Measurements from ENCODE around the gene PPP1R37. TPM values are rescaled to one million over a fixed set of nuclear protein-coding genes. Genes with fewer than 3 reads are reported as not detected.

PPP1R37 gene
- total RNA-seq, 1 donor from 2014 or later, result 20.3 TPM

DNA sequence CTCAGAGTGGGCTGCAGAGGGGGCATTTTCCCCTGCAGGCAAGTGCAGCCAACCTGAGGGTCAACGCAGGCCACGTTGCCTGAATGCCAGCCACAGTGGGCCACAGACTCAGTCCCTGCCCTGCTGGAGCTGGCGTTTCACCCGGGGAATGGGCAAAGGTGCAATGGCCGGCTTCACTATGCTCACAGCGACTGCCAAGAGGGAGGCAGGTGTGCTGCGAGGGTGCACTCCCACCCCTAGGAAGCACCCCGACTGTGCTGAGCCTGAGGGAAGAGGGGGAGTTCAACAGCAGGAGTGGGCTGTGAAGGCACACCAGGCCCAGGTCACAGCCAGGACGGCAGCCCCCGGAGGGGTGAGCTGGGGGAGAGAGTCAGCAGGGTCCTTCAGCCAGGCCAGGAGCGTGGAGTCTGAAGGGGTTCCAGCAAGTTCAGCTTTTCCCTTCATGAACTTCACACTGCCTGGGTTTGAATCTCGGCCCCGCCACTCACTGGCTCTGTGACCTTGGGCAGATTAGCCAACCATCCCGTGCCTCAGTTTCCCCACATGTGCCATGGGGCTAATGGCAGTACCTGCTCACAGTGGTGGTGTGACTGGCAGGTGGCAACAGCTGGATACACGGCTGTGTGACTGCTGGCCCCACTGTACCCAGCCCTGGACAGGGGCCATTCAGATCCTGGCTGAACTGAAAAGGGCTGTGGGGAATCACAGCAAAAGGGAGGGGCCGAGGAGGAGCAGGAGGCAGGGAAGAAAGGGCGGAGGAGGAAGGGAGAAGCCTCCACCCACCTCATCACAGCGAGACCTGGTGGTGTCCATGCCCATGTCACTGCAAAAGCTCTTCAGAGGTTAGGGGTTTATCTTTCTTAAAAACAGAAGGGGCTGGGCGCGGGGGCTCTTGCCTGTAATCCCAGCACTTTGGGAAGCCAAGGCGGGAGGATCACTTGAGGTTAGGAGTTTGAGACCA, 77.4 kb downstream of the PPP1R37 start:
- H3K27ac Mint-ChIP-seq, result peak overlapping the region; percentile 96
- no peaks in the 10 kb centered on the region for H3K9me3 Mint-ChIP-seq
- intact Hi-C loops (cut with micrococcal nuclease), result no loop called here

DNA sequence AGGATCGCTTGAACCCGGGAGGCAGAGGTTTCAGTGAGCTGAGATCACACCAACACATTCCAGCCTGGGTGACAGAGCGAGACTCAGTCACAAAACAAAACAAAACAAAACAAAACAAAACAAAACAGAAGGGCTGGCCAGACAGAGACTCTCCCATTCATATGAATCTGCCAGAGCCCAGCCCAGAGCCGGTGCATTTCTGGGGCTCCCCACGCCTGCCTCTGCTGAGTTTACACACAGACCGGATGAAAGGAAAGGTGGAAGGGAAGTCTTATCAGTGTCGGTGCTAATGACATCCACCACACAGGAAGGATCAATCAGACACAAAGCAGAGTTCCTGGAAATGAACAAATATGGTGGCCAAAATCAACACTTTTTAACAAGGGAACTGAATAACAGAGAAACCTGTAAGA, 78.2 kb downstream of the PPP1R37 start:
- Mint-ChIP-seq H3K9me3 (no peaks in the 10 kb centered on the region), H3K4me1 (peaks cover 29% of the 10 kb centered on the region), H3K36me3 (ENCODE audit: low read depth) (peaks cover 1% of the 10 kb centered on the region), H3K4me3 (peak overlapping the region; percentile 82), H3K27ac (peak overlapping the region; percentile 96), H3K27me3 (no peaks in the 10 kb centered on the region)
- intact Hi-C loops (cut with micrococcal nuclease), result no loop called here
- peak; percentile 89 for DNase-seq

More for the DNA sequence above, 77.4 kb downstream of the PPP1R37 start:
- no peak for DNase-seq
- Mint-ChIP-seq H3K27me3 (no peaks in the 10 kb centered on the region), H3K36me3 (ENCODE audit: low read depth) (peaks cover 1% of the 10 kb centered on the region), H3K4me3 (peak overlapping the region; percentile 82), H3K4me1 (peaks cover 29% of the 10 kb centered on the region)

DNA sequence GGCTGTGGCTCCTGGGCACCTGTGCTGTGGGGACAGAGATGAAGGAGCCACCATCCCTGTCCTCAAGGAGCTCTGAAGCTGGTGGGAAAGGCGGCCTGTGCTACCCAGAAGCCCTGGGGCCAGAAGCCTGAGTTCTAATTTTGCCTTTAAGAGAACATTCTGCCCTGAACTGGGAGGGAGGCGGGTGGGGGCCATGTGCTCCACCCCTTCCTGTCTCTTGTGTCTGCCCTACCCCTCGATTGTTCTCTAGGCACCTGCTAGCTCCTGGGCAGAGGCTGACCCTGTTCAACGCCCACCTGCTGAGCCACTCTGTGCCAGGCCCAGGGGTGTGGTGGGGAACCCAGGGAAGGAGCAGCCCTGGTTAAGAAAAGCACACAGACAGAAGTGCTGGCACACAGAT, 79.2 kb downstream of the PPP1R37 start:
- Mint-ChIP-seq H3K9me3 (no peaks in the 10 kb centered on the region), H3K27ac (peak overlapping the region; percentile 74), H3K36me3 (ENCODE audit: low read depth) (no peaks in the 10 kb centered on the region), H3K4me3 (peak overlapping the region; percentile 43), H3K27me3 (no peaks in the 10 kb centered on the region), H3K4me1 (peaks cover 28% of the 10 kb centered on the region)
- intact Hi-C loops (cut with micrococcal nuclease), result no loop called here
- peak; percentile 77 for DNase-seq

- intact Hi-C loops (cut with micrococcal nuclease), result no loop called here
- peak overlapping the region; percentile 74 for H3K27ac Mint-ChIP-seq
- H3K36me3 Mint-ChIP-seq (ENCODE audit: low read depth), result no peaks in the 10 kb centered on the region
- peaks cover 29% of the 10 kb centered on the region for H3K4me1 Mint-ChIP-seq
- no peaks in the 10 kb centered on the region for H3K9me3 Mint-ChIP-seq
- H3K27me3 Mint-ChIP-seq, result no peaks in the 10 kb centered on the region
- H3K4me3 Mint-ChIP-seq, result peak overlapping the region; percentile 47
- DNase-seq, result no peak
These were observed 79.7 kb downstream of the PPP1R37 start for GRCh38 chr19:45172611-45173208.

DNA sequence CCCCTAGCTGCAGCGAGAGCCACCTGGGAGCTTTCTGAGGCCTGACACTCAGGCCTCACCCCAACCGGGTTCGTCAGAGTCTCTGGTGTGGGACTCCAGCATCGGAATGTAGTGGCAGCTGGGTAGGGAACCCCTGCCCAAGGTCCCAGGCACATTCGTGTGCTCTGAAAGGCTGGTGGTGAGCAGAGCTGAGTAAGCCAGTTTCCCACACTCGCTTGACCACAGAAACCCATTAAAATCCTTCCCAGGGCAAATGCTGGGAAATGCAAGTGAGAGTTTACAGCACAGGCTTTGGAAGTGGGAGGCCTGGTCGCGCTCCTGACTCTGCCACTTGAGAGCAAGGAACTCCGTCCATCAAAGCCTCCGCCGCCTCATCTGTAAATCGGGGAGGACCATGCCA, 80.8 kb downstream of the PPP1R37 start:
- intact Hi-C loops (cut with micrococcal nuclease), result no loop called here
- H3K27me3 Mint-ChIP-seq, result no peaks in the 10 kb centered on the region
- DNase-seq, result no peak
- H3K4me3 Mint-ChIP-seq, result no peak overlapping the region
- H3K4me1 Mint-ChIP-seq, result peaks cover 29% of the 10 kb centered on the region
- H3K27ac Mint-ChIP-seq, result no peak overlapping the region
- no peaks in the 10 kb centered on the region for H3K9me3 Mint-ChIP-seq
- H3K36me3 Mint-ChIP-seq (ENCODE audit: low read depth), result no peaks in the 10 kb centered on the region

GRCh38 chr19:45175515-45176345, 82.8 kb downstream of the PPP1R37 start:
- no peaks in the 10 kb centered on the region for H3K9me3 Mint-ChIP-seq
- H3K4me3 Mint-ChIP-seq, result peak overlapping the region; percentile 42
- H3K36me3 Mint-ChIP-seq (ENCODE audit: low read depth), result peaks cover 4% of the 10 kb centered on the region
- H3K27ac Mint-ChIP-seq, result peak overlapping the region; percentile 80
- peaks cover 26% of the 10 kb centered on the region for H3K4me1 Mint-ChIP-seq
- no peak for DNase-seq
- intact Hi-C loops (cut with micrococcal nuclease), result no loop called here
- no peaks in the 10 kb centered on the region for H3K27me3 Mint-ChIP-seq

GRCh38 chr19:45177817-45178261, 84.9 kb downstream of the PPP1R37 start, which contains the start of gene TRAPPC6A:
TSS of gene TRAPPC6A (minus strand) at chr19:45178237. CDS start at chr19:45178218, 19 bp downstream.
- DNase-seq, result no peak
- intact Hi-C loops (cut with micrococcal nuclease), result loop anchor here (1.0 to 2.0 kb wide), 6 partner anchors 71 to 407 kb away; partner anchors contain the start of genes GEMIN7, OPA3, POLR1G and RELB
- Mint-ChIP-seq H3K4me1 (peaks cover 20% of the 10 kb centered on the region), H3K36me3 (ENCODE audit: low read depth) (peaks cover 13% of the 10 kb centered on the region), H3K27ac (peak within 1 kb of the TSS; percentile 93), H3K27me3 (no peaks in the 10 kb centered on the region), H3K9me3 (no peaks in the 10 kb centered on the region), H3K4me3 (peak within 1 kb of the TSS; percentile 88)

DNA sequence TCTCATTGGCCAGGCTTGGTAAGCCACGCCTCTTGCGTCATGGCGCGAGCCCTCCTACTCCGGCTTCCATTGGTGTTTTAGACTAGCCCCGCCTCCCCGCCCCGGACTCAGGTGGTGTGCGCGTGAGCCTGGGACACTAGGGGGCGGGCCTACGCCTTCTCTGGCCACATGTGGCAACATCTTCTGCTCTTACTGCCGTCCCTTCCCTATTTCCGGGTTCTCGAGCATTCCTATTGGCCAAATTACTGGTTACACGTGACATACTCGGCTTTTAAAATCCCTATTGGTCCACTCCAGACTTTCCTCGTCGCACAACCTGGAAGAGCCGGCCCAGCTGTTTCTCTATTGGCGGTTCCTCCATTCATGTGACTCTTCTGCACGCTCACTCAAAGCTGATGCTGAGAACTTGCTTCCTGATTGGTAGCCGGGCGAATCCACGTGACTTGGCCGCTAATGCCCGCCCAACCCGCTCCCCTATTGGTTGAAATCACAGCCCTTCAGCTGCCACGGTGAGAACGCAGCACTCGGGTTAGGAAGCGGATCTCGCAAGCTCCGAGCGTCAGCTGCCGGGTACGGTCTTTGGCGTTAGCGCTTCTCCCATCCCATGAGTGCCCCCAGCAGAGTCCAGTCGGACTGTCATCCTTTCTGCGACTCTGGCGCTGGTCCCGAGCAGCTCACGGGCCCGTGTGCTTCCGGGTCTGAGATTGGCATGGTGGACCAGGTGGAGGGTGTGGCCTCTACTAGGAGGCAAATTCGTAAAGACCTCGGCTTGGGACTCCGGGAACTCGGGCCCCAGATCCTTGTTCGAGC, 85.5 kb downstream of the PPP1R37 start, which contains the start of gene BLOC1S3:
Gene BLOC1S3 (plus strand): TSS at position 523 of the 810 bp plus-strand sequence. CDS start 513 bp downstream, outside the sequence.
- peak within 1 kb of the TSS; percentile 88 for H3K4me3 Mint-ChIP-seq
- H3K9me3 Mint-ChIP-seq, result no peaks in the 10 kb centered on the region
- H3K4me1 Mint-ChIP-seq, result peaks cover 20% of the 10 kb centered on the region
- DNase-seq, result peak; percentile 100
- no peaks in the 10 kb centered on the region for H3K27me3 Mint-ChIP-seq
- H3K27ac Mint-ChIP-seq, result peak within 1 kb of the TSS; percentile 93
- H3K36me3 Mint-ChIP-seq (ENCODE audit: low read depth), result peaks cover 14% of the 10 kb centered on the region
- intact Hi-C loops (cut with micrococcal nuclease), result loop anchor here (1.0 to 2.0 kb wide), 6 partner anchors 70 to 406 kb away; partner anchors contain the start of genes GEMIN7, OPA3, POLR1G and RELB

GRCh38 chr19:45179072-45179891, 86.3 kb downstream of the PPP1R37 start:
- peak; percentile 87 for DNase-seq
- intact Hi-C loops (cut with micrococcal nuclease), result loop anchor here (2.0 kb wide), 2 partner anchors 70 to 406 kb away; partner anchors contain the start of gene OPA3

GRCh38 chr19:45179892-45180370, 87.0 kb downstream of the PPP1R37 start:
- intact Hi-C loops (cut with micrococcal nuclease), result loop anchor here (2.0 kb wide), 2 partner anchors 69 to 405 kb away; partner anchors contain the start of gene OPA3
- H3K4me1 Mint-ChIP-seq, result peaks cover 18% of the 10 kb centered on the region
- H3K36me3 Mint-ChIP-seq (ENCODE audit: low read depth), result peaks cover 14% of the 10 kb centered on the region
- H3K9me3 Mint-ChIP-seq, result no peaks in the 10 kb centered on the region
- peak overlapping the region; percentile 65 for H3K27ac Mint-ChIP-seq
- no peak for DNase-seq
- H3K27me3 Mint-ChIP-seq, result no peaks in the 10 kb centered on the region
- H3K4me3 Mint-ChIP-seq, result peak overlapping the region; percentile 79

More at GRCh38 chr19:45179072-45179891, 86.3 kb downstream of the PPP1R37 start:
- peak overlapping the region; percentile 88 for H3K4me3 Mint-ChIP-seq
- peaks cover 16% of the 10 kb centered on the region for H3K4me1 Mint-ChIP-seq
- peaks cover 14% of the 10 kb centered on the region for H3K36me3 Mint-ChIP-seq (ENCODE audit: low read depth)
- H3K27me3 Mint-ChIP-seq, result no peaks in the 10 kb centered on the region
- H3K27ac Mint-ChIP-seq, result peak overlapping the region; percentile 93
- H3K9me3 Mint-ChIP-seq, result no peaks in the 10 kb centered on the region

DNA sequence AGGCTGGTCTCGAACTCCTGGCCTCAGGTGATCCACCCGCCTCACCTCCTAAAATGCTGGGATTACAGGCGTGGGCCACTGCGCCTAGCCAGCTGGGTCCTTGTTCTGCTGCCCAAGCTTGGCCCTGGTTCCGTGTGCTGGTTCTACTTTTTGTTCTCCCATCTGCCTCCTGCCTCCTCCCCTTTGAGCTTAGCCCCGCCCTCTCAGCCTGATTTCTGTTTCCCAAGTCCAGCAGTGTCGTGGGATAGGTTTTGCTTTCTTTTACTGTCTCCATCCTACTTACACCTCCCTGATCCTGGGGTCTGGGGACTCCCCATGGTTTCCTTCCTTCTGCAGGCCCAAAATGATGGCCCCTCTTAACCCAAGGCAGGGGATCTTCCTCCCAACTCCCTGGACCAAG, 88.0 kb downstream of the PPP1R37 start:
- H3K36me3 Mint-ChIP-seq (ENCODE audit: low read depth), result peaks cover 14% of the 10 kb centered on the region
- no peaks in the 10 kb centered on the region for H3K27me3 Mint-ChIP-seq
- H3K27ac Mint-ChIP-seq, result peak overlapping the region; percentile 78
- peak overlapping the region; percentile 79 for H3K4me3 Mint-ChIP-seq
- no peak for DNase-seq
- peaks cover 15% of the 10 kb centered on the region for H3K4me1 Mint-ChIP-seq
- no peaks in the 10 kb centered on the region for H3K9me3 Mint-ChIP-seq
- intact Hi-C loops (cut with micrococcal nuclease), result no loop called here

DNA sequence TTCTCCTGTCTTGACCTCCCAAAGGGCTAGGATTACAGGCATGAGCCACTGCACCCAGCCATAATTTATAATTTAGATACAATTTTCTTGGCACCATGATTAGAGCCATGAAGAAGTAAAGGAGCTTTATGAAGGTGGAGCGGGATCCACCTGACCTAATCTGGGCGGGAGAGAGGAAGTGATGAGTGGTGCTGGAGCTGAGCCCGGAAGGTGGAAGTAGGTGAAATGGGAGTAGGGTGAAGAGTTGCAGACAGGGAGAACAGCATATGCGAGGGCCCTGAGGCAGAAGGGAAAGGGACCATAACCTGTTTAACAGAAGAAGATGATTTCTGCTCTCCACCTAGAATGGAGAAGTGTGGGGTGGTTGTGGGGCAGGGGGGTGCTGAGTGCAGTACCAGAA, 89.8 kb downstream of the PPP1R37 start:
- Mint-ChIP-seq H3K27me3 (no peaks in the 10 kb centered on the region), H3K27ac (no peak overlapping the region), H3K4me3 (no peak overlapping the region), H3K36me3 (ENCODE audit: low read depth) (peaks cover 14% of the 10 kb centered on the region), H3K4me1 (peaks cover 14% of the 10 kb centered on the region), H3K9me3 (no peaks in the 10 kb centered on the region)
- intact Hi-C loops (cut with micrococcal nuclease), result no loop called here
- no peak for DNase-seq

Data from activated CD4-positive, alpha-beta T cell treated with anti-CD3 and anti-CD28 coated beads, Interleukin-2, amount 10 ng/mL, durations not matched to agents 24 days and 14 days (primary cell).